Heart left ventricle (tissue), 16 donors: ENCODE measurements around the gene TTLL5. TPM values are rescaled to one million over a fixed set of nuclear protein-coding genes. Genes with fewer than 3 reads are reported as not detected.

Experiments
- ATAC-seq, 4 donors: fragments of 200-7000 bp; cut with Tn5 transposase; one replicate each; pipeline ENCODE4 v1.9.1; 2020 to 2022; ENCODE audit warnings: moderate library complexity in 4 of 4, mild to moderate bottlenecking in 3 of 4, moderate number of reproducible peaks in 1 of 4
- DNase-seq, 5 donors: peaks; one replicate each; pipeline ENCODE4 v3.0.0-alpha.2; 2020
- H3K27ac ChIP-seq, 12 donors: fragments of 200-600 bp; sonication (generic) in 4 of 12; one replicate each; pipeline versions ENCODE4 v1.5.0 to v1.8.0; 2016 to 2022; ENCODE audit warnings: mild to moderate bottlenecking in 2 of 12
- H3K27me3 ChIP-seq, 9 donors: fragments of 200-600 bp; sonication (generic) in 2 of 9; one replicate each; pipeline versions ENCODE4 v1.5.1 to v1.8.0; 2016 to 2022; ENCODE audit warnings: mild to moderate bottlenecking in 3 of 9
- H3K36me3 ChIP-seq, 9 donors: fragments of 200-600 bp; sonication (generic) in 2 of 9; one replicate each; pipeline versions ENCODE4 v1.5.0 to v1.8.0; 2018 to 2022; ENCODE audit warnings: mild to moderate bottlenecking in 2 of 9
- H3K4me1 ChIP-seq, 12 donors: fragments of 200-600 bp; sonication (generic) in 4 of 12; one replicate each; pipeline versions ENCODE4 v1.5.0 to v1.8.0; 2016 to 2022; ENCODE audit warnings: mild to moderate bottlenecking in 3 of 12
- H3K4me3 ChIP-seq, 12 donors: fragments of 200-600 bp; sonication (generic) in 4 of 12; one replicate each; pipeline versions ENCODE4 v1.5.0 to v1.8.0; 2017 to 2022; ENCODE audit warnings: mild to moderate bottlenecking in 9 of 12, moderate library complexity in 4 of 12
- H3K9me3 ChIP-seq, 12 donors: fragments of 200-600 bp; sonication (generic) in 4 of 12; one replicate each; pipeline versions ENCODE4 v1.5.0 to v1.8.0; 2016 to 2022; ENCODE audit warnings: mild to moderate bottlenecking in 1 of 12
- POLR2A ChIP-seq, 2 donors: fragments of 450-650 bp; IDR thresholded peaks; one replicate each; pipeline ENCODE4 v1.6.1; 2017; ENCODE audit warnings: antibody characterized with exemption in 2 of 2, mild to moderate bottlenecking in 2 of 2, moderate library complexity in 2 of 2
- WGBS, 4 donors: extraction: QIAGEN DNeasy Blood & Tissue Kit in 2 of 4; methylation state at CpG; one replicate each; pipeline versions ENCODE4 v1.1.5 to v1.1.7; 2013 to 2018; 5-methylcytosine and 5-hydroxymethylcytosine counted together
- intact Hi-C, 10 donors: fragments of 100-400 bp; cut with DNase I; formaldehyde crosslinking; loops; one replicate each; pipeline versions ENCODE4 v1.11.1 to v1.14.2; 2022
- polyA plus RNA-seq, 2 donors: library from polyadenylated mRNA; stranded (reverse); fragments of 200-250 nt; gene quantifications; one replicate each; pipeline ENCODE4 v1.2.3, GENCODE V29; 2013
- total RNA-seq, 9 donors: library from RNA; depleted of rRNA in 2 of 9; stranded (reverse); fragments of >200 nt in 2 of 9; fragmentation: NEBNext Ultra II Directional in 3 of 9; extraction: Animal tissue kit (Norgen Biotek cat#: 25700) in 3 of 9; gene quantifications; one replicate each; pipeline versions ENCODE4 v1.1.0 to v1.2.4, GENCODE V29; 2016 to 2023
- TF ChIP-seq, protein P1 (sequence below), 12 donors: fragments of 200-600 bp; sonication (generic) in 4 of 12; IDR thresholded peaks; one replicate each; pipeline versions ENCODE4 v1.5.0 to v1.8.0; 2018 to 2022; ENCODE audit warnings: antibody characterized with exemption in 12 of 12, mild to moderate bottlenecking in 5 of 12
- donor health status: ischemic (EF 13 %, LVEDD 7.1; RV severe dilation, severe dysfunction).
- donor health status: healthy with polysubstance abuse.
- donor health status: DM: no; HTN: yes; CAD: no.
- donor health status: DM: no; HTN: no; CAD: no.
- donor health status: ischemic (EF 25% LVEDD 6.9; RV normal size, moderate dysfunction).
- donor health status: ischemic (EF 25% LVEDD 5.7; RV mildly dilated, moderate dysfunction).
- donor health status: healthy.
- donor health status: DM: yes; HTN: yes; CAD: no.
- donor health status: ischemic (EF 35%, LVEDD 5.7; RV mildly dilated, moderate dysfunction).
- donor health status: nonischemic (EF 11% LVEDD 7.7; RV severe dilation, severe dysfunction).
- donor health status: DM: yes; HTN: yes; CAD: no.
- donor health status: PGD.
- donor health status: ischemic (EF 29% LVEDD 5.4; RV normal size, mild dysfunction).
- donor health status: nonischemic (EF 23%, LVEDD 6.1; RV moderate dilation, normal function).

The TTLL5 gene
- total and polyA plus RNA-seq, 11 donors, result 6.2 to 24.6 (median 15.8) TPM

DNA sequence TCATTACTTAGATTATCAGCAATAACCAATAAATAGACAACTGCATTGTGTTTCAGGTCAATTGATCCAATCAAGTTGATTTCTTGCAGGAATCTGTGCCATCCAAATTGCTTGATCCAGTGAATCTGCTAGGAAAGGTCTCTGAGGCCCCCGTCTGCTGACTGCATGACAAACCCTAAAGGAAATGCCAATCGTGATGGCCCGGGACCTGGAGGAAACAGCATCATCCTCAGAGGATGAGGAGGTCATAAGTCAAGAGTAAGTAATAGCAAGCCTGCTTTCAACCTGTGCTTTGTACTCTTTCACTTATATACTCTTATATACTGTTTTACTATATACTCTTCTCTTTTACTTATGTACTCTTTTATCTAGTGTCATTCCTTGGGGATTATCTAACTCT is 1.9 kb downstream of the TTLL5 start:
- peaks cover 0 to 31% (median 12%) of the 10 kb centered on the region in 12 donors for H3K4me1 ChIP-seq
- TF ChIP-seq, protein P1, sequence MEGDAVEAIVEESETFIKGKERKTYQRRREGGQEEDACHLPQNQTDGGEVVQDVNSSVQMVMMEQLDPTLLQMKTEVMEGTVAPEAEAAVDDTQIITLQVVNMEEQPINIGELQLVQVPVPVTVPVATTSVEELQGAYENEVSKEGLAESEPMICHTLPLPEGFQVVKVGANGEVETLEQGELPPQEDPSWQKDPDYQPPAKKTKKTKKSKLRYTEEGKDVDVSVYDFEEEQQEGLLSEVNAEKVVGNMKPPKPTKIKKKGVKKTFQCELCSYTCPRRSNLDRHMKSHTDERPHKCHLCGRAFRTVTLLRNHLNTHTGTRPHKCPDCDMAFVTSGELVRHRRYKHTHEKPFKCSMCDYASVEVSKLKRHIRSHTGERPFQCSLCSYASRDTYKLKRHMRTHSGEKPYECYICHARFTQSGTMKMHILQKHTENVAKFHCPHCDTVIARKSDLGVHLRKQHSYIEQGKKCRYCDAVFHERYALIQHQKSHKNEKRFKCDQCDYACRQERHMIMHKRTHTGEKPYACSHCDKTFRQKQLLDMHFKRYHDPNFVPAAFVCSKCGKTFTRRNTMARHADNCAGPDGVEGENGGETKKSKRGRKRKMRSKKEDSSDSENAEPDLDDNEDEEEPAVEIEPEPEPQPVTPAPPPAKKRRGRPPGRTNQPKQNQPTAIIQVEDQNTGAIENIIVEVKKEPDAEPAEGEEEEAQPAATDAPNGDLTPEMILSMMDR (IDR thresholded peaks at IDR 0.05), result no peak
- no peak for TF ChIP-seq POLR2A (IDR thresholded peaks at IDR 0.05)
- DNase-seq (no peak), ATAC-seq (no peak)
- intact Hi-C loops, result loop anchor here in 1 of 10 donors (10.0 kb wide), 1 partner anchor 528 kb away; no protein-coding TSS in a partner anchor
- no peaks in the 10 kb centered on the region for H3K27me3 ChIP-seq
- WGBS, 4 donors, result 53 to 67% (median 58%) methylated on average over 3 of the region's 3 CpGs
- H3K36me3 ChIP-seq, result peaks cover 0 to 34% (median 17%) of the 10 kb centered on the region in 9 donors
- H3K9me3 ChIP-seq, result no peaks in the 10 kb centered on the region
- no peak overlapping the region for H3K4me3 ChIP-seq
- H3K27ac ChIP-seq, result no peak overlapping the region

DNA sequence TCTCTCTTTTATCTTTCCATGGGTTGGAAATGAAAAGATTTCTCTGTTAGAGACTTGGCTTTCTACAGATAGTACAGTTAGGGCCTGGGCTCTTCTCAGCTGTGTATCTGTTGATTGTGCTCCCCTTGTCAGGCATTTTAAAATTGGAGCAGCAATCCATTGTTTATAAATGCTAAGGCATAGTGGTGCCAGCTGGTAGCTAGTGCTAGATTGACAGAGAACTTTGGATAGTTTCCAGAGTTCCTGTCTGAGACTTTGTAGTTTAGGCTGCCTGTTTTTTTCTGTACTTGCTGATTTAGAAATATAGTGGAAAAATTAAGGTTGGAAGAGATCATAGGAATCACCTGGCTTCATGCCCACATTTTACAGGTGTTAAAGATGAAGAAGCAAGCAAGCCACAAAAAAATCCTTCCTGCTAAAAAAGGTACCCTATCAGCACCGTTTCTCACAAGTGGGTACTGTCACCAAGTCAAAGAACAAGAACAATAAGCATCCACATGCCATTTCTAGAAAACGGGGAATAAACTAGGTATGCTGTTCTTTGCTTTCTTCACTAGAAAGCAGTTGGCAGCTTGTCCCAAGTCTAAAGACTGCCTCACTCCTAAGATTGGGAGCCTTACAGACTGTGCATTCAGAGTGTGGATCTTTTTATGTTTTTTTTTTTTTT is 6.2 kb downstream of the TTLL5 start:
- peaks cover 0 to 62% (median 49%) of the 10 kb centered on the region in 9 donors for H3K36me3 ChIP-seq
- no peak overlapping the region for H3K27ac ChIP-seq
- intact Hi-C loops, result loop anchor here in 1 of 10 donors (10.0 kb wide), 1 partner anchor 532 kb away; no protein-coding TSS in a partner anchor
- WGBS, 4 donors, result 40 to 61% (median 52%) methylated on average over 2 of the region's 2 CpGs
- no peak for DNase-seq
- no peaks in the 10 kb centered on the region for H3K27me3 ChIP-seq
- H3K4me1 ChIP-seq, result peaks cover 0 to 14% (median 0%) of the 10 kb centered on the region in 12 donors
- TF ChIP-seq, protein P1 (IDR thresholded peaks at IDR 0.05), result no peak
- TF ChIP-seq POLR2A (IDR thresholded peaks at IDR 0.05), result no peak
- peak; percentile 33 to 69 (median 56) for ATAC-seq
- H3K9me3 ChIP-seq, result peaks cover 0 to 8% (median 0%) of the 10 kb centered on the region in 12 donors
- no peak overlapping the region for H3K4me3 ChIP-seq

DNA sequence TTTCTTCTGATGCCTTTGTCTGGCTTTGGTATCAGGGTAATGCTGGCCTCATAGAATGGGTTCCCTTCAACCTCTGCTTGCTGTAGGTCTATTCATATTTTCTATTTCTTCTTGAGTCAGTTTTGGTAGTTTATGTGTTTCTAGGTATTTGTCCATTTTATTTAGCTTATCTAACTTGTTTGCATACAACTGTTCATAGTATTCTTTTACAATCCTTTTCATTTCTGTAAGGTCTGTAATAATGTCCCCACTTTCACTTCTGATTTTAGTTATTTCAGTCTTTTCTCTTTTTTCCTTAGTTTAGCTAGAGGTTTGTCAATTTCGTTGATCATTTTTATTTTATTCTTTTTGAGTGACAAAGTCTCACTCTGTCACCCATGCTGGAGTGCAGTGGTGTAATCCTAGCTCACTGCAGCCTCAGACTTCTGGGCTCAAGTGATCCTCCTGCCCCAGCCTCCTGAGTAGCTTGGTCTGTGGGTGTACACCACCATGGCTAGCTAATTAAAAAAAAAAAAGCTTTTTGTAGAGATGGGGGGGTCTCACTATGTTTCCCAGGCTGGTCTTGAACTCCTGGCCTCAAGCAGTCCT is 11.7 kb downstream of the TTLL5 start:
- Histone ChIP-seq H3K27ac (no peak overlapping the region), H3K27me3 (no peaks in the 10 kb centered on the region), H3K4me1 (no peaks in the 10 kb centered on the region), H3K9me3 (peaks cover 0 to 15% (median 0%) of the 10 kb centered on the region in 12 donors), H3K36me3 (peaks cover 0 to 45% (median 28%) of the 10 kb centered on the region in 9 donors), H3K4me3 (no peak overlapping the region)
- DNase-seq (no peak), ATAC-seq (no peak)
- intact Hi-C loops, result no loop called here
- whole genome bisulfite sequencing, 4 donors, result 88 to 98% (median 93%) methylated on average over 1 of the region's 1 CpG
- no peak for TF ChIP-seq POLR2A (IDR thresholded peaks at IDR 0.05)
- TF ChIP-seq, protein P1 (IDR thresholded peaks at IDR 0.05), result no peak

DNA sequence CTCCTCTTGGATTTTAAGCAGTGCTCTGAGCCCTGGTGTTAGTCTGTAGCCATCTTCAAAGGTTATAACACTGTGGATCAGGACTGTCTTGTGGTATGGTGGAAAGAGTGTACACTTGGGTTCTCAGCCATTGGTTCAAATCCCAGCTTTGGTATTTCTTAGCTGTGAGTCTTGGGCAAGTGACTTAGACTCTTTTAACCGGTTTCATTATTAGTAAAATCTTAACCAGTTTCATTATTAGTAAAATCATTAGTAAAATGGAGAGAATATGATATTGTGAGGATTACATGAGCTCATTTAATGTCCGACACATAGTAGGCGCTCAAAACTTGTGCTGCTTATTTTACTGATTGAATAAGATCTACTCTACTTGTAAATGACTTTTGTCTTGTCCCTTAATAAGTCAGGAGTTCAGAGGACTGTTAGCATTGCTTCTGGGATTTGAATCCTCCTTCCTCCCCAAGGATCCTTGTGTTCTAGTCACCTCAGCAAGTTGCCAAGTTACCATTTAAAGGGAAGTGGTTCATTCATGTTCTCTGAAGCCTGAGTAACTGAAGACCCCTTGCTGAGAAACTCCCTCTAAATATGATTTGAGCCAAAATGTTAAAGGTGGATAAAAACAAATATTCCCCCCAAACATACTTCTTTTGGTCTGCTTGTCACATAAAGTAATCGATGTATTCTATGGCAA is 12.4 kb downstream of the TTLL5 start:
- no peak for ATAC-seq
- Histone ChIP-seq H3K9me3 (peaks cover 0 to 15% (median 0%) of the 10 kb centered on the region in 12 donors), H3K4me3 (no peak overlapping the region), H3K27ac (no peak overlapping the region), H3K27me3 (no peaks in the 10 kb centered on the region), H3K36me3 (peaks cover 0 to 41% (median 28%) of the 10 kb centered on the region in 9 donors), H3K4me1 (no peaks in the 10 kb centered on the region)
- intact Hi-C loops, result no loop called here
- no peak for DNase-seq
- WGBS, 4 donors, result 96 to 99% (median 97%) methylated on average over 4 of the region's 4 CpGs
- TF ChIP-seq POLR2A (IDR thresholded peaks at IDR 0.05), result no peak
- TF ChIP-seq, protein P1 (IDR thresholded peaks at IDR 0.05), result no peak
